ENCODE results near the gene MED13L.

MED13L gene

DNA sequence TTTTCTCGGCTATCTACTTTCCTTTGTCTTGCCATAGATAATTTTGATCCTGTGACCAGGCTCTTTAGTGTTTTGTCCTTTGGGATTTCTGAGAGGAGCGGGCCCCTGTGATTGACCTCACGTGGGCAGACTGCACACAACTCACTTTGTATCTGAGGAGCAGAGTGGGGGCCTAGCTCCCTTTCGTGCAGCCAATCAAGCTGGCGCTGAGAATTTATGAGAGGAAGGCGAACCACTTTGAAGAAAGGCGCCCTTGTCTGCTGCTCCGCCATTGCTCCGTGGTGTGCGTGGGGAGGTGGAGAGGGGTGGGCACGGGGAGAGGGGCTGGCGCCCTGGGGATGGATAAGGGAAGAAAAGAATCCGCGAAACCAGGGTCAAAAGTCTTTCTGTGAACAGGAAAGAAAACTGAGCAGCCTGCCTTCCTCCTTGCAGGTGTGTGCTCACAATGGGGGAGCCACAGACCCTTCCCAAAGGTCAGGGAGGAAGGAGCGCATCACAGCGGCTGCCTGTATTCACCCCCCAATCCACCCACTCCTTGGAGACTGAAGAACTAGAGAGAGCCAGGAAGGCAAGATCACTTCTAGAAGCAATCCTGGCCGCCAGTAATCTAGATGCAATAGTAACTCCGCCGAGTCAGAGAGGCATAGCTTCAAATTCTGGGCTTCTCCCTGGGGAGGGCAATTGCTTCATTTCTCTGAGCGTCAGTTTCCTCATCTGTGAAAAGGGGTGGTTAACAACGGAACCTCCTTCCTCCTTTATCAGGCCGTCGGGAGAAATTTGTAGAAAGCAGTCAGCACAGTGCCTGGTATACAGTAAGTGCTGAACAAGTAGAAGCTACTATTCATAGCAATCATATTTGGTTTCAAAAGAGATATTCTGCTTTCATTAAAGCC is 24.9 kb upstream of the MED13L start:
- Histone ChIP-seq H3K36me3 (no peaks in the 10 kb centered on the region), H3K9me3 (ENCODE audit: severe bottlenecking) (no peaks in the 10 kb centered on the region), H3K4me3 (ENCODE audit: low read depth, low read length) (no peak overlapping the region), H3K27me3 (ENCODE audit: insufficient read depth, low read depth, severe bottlenecking) (no peaks in the 10 kb centered on the region), H3K27ac (no peak overlapping the region)
- DNase-seq = no peak
- TF ChIP-seq, protein P1, sequence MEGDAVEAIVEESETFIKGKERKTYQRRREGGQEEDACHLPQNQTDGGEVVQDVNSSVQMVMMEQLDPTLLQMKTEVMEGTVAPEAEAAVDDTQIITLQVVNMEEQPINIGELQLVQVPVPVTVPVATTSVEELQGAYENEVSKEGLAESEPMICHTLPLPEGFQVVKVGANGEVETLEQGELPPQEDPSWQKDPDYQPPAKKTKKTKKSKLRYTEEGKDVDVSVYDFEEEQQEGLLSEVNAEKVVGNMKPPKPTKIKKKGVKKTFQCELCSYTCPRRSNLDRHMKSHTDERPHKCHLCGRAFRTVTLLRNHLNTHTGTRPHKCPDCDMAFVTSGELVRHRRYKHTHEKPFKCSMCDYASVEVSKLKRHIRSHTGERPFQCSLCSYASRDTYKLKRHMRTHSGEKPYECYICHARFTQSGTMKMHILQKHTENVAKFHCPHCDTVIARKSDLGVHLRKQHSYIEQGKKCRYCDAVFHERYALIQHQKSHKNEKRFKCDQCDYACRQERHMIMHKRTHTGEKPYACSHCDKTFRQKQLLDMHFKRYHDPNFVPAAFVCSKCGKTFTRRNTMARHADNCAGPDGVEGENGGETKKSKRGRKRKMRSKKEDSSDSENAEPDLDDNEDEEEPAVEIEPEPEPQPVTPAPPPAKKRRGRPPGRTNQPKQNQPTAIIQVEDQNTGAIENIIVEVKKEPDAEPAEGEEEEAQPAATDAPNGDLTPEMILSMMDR (IDR thresholded peaks at IDR 0.05; ENCODE audit: low read depth, low read length) = no peak

DNA sequence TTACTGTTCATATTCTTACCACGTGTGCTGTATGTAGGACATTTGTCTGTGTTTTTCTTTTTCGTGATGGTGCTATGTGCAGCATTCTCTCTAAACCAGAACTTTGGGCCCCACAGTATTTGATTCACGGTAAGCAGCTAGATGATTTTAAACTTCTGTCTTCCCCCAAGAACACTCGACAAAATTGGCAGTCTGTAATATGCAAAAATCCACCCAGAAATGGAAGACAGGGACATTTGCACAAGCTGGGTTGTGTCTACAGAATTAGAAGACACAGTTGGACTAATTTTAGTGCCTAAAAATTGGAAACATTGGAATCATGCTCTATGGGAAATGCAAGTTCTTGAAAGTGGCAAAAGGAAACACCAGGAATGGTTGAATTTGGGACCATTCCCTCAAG is 24.1 kb upstream of the MED13L start:
- TF ChIP-seq, protein P1 (IDR thresholded peaks at IDR 0.05; ENCODE audit: low read depth, low read length) = no peak
- Histone ChIP-seq H3K9me3 (ENCODE audit: severe bottlenecking) (no peaks in the 10 kb centered on the region), H3K4me3 (ENCODE audit: low read depth, low read length) (no peak overlapping the region), H3K27ac (no peak overlapping the region), H3K27me3 (ENCODE audit: insufficient read depth, low read depth, severe bottlenecking) (no peaks in the 10 kb centered on the region), H3K36me3 (no peaks in the 10 kb centered on the region)
- no peak for DNase-seq

DNA sequence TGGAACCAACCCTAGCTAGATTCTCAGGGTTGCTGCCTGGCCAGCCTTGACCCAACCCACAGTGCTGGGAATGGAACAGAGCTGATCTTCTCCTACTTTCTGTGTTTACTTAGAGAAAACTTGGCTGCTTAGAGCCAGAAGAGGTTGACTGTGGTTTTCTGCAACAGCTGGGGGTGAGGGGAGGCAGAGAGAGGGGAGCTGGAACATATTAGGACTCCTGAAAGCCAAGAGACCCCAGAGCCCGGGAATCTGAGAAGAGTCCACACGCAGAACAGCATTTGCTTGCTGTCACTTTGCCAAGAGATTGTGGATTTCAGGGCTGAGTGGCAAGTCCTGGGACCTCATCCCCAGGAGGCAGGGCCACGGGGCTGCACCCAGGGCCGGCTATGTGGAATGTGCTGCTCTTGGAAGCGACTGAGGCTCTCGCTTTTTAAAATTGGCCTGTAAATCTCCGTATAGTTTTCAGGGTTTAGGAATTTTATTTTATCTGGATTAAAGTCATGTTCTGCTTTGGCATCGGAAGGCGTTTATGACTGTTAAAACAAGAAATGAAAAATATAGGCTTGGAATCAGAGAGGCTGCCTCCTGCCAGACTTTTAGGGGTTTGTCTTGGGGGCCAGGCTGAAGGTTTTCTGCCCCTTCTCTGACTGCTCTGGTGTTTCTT is 22.3 kb upstream of the MED13L start:
- no peaks in the 10 kb centered on the region for H3K9me3 ChIP-seq (ENCODE audit: severe bottlenecking)
- H3K36me3 ChIP-seq = no peaks in the 10 kb centered on the region
- H3K27me3 ChIP-seq (ENCODE audit: insufficient read depth, low read depth, severe bottlenecking) = no peaks in the 10 kb centered on the region
- TF ChIP-seq, protein P1 (IDR thresholded peaks at IDR 0.05; ENCODE audit: low read depth, low read length) = no peak
- DNase-seq = no peak
- no peak overlapping the region for H3K4me3 ChIP-seq (ENCODE audit: low read depth, low read length)
- no peak overlapping the region for H3K27ac ChIP-seq

DNA sequence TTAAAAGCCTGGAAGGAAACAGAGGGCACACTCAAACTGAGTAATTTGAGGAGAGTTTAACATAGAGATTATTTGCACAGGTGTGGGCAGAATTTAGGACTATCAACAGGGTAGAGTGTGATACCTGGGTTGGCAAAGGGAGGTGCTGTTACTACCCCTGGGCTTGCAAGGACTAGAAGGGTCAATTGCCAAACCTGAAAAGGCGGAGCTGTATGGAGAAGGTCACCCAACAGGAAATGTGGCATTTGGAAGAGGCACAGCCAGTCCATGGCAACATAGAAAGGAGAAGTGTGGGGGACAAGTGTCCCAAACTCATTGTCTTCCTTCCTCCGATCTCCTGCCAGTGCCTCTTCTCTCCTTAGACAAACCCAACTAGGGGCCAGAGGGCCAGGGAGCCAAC is 21.6 kb upstream of the MED13L start:
- Histone ChIP-seq H3K36me3 (no peaks in the 10 kb centered on the region), H3K27me3 (ENCODE audit: insufficient read depth, low read depth, severe bottlenecking) (no peaks in the 10 kb centered on the region), H3K4me3 (ENCODE audit: low read depth, low read length) (no peak overlapping the region), H3K9me3 (ENCODE audit: severe bottlenecking) (no peaks in the 10 kb centered on the region), H3K27ac (no peak overlapping the region)
- DNase-seq = no peak
- TF ChIP-seq, protein P1 (IDR thresholded peaks at IDR 0.05; ENCODE audit: low read depth, low read length) = no peak

DNA sequence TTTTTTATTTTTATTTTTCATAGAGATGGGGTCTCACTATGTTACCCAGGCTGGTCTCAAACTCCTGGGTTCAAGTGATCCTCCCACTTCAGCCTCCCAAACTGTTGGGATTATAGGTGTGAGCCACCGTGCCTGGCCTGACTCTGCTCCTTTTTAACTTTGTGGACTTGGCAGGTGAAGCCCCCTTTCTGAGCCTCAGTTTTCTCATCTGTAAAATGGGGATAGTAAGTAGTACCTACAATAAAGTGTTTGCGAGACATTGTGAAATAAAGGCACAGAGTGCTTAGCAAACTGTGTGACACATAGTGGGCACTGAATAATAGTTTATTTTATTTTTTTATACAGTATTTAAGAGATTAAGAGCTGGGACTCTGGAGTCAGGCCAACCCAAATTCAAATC is 21.1 kb upstream of the MED13L start:
- Histone ChIP-seq H3K27ac (no peak overlapping the region), H3K9me3 (ENCODE audit: severe bottlenecking) (no peaks in the 10 kb centered on the region), H3K36me3 (no peaks in the 10 kb centered on the region), H3K4me3 (ENCODE audit: low read depth, low read length) (no peak overlapping the region), H3K27me3 (ENCODE audit: insufficient read depth, low read depth, severe bottlenecking) (no peaks in the 10 kb centered on the region)
- TF ChIP-seq, protein P1 (IDR thresholded peaks at IDR 0.05; ENCODE audit: low read depth, low read length) = no peak
- DNase-seq = no peak
